Panc1 (cell line): ENCODE results near the gene OSBPL1A. TPM values are rescaled to one million over a fixed set of nuclear protein-coding genes. Genes with fewer than 3 reads are reported as not detected.

ENCODE experiments used
- ATAC-seq: fragments of 200-7000 bp; cut with Tn5 transposase; 2 replicates; pipeline ENCODE4 v1.9.1; 2020; ENCODE audit warnings: mild to moderate bottlenecking, moderate library complexity
- BruUV-seq: library from RNA; stranded (reverse); fragments of 400-500 nt; replicated peaks from 2 replicates; lab custom pipeline; 2021; lab: Mats Ljungman, UMichigan
- CTCF ChIA-PET: fragments of 300-600 bp; sonication (Branson Sonifier 250); formaldehyde crosslinking; loops from one replicate; lab custom pipeline; 2022; ENCODE audit warnings: antibody characterized with exemption; lab: Charles Lee
- POLR2A ChIA-PET: fragments of 300-600 bp; sonication (Branson Sonifier 250); formaldehyde crosslinking; loops from one replicate; lab custom pipeline; 2022; ENCODE audit warnings: antibody characterized with exemption; lab: Charles Lee
- DNase-seq: peaks from one replicate; pipeline ENCODE4 v3.0.0-alpha.2; 2010; ENCODE audit warnings: low read depth, low spot score
- H3K27ac ChIP-seq: 2 replicates; pipeline ENCODE4 v1.5.1; 2011; ENCODE audit warnings: mild to moderate bottlenecking, low read length, inconsistent platforms
- H3K27me3 ChIP-seq: fragments of 200-500 bp; sonication (Bioruptor generic); 2 replicates; pipeline ENCODE4 v1.6.0; 2014; ENCODE audit warnings: low read length, inconsistent platforms; ENCODE audit not compliant: control insufficient read depth, insufficient read depth
- H3K36me3 ChIP-seq: fragments of 200-500 bp; sonication (Bioruptor generic); 2 replicates; pipeline ENCODE4 v1.5.1; 2014; ENCODE audit warnings: inconsistent platforms, mild to moderate bottlenecking, low read length, moderate library complexity; ENCODE audit not compliant: control insufficient read depth, insufficient read depth
- H3K4me1 ChIP-seq: 2 replicates; pipeline ENCODE4 v1.5.1; 2011; ENCODE audit warnings: inconsistent platforms, mild to moderate bottlenecking, low read length, moderate library complexity; ENCODE audit not compliant: control insufficient read depth, insufficient read depth
- H3K4me3 ChIP-seq, 2 experiments: 2 replicates each; pipeline ENCODE4 v1.5.1; 2011 to 2012; ENCODE audit warnings: low read depth in 2 of 2, low read length in 2 of 2, mild to moderate bottlenecking in 2 of 2, inconsistent platforms in 1 of 2, moderate library complexity in 1 of 2
- H3K9me3 ChIP-seq: fragments of 200-500 bp; sonication (Bioruptor generic); 2 replicates; pipeline ENCODE4 v1.5.1; 2014; ENCODE audit warnings: low read depth, mild to moderate bottlenecking, inconsistent platforms, low read length, moderate library complexity; ENCODE audit not compliant: control insufficient read depth, insufficient read depth
- POLR2AphosphoS5 ChIP-seq: IDR thresholded peaks from 2 replicates; pipeline ENCODE4 v1.6.1; 2012; ENCODE audit warnings: mild to moderate bottlenecking, low read depth, low read length, moderate library complexity
- REST ChIP-seq, 2 experiments: IDR thresholded peaks; 2 replicates each; pipeline ENCODE4 v1.6.1; 2011 to 2012; ENCODE audit warnings: low read depth in 2 of 2, control low read depth in 1 of 2, low read length in 1 of 2, mild to moderate bottlenecking in 1 of 2, moderate library complexity in 1 of 2; ENCODE audit not compliant: insufficient read depth in 1 of 2
- SIN3A ChIP-seq: IDR thresholded peaks from 2 replicates; pipeline ENCODE4 v1.6.1; 2012; ENCODE audit warnings: low read depth, mild to moderate bottlenecking, low read length, moderate library complexity, borderline replicate concordance; ENCODE audit not compliant: insufficient read depth
- TCF7L2 ChIP-seq: IDR thresholded peaks from 2 replicates; pipeline ENCODE4 v1.6.1; 2011; ENCODE audit warnings: mild to moderate bottlenecking, low read depth, low read length, inconsistent platforms
- in situ Hi-C: cut with HindIII; loops from 2 replicates; pipeline ENCODE4 v1.10.0; 2016; ENCODE audit warnings: low sequenced_read_pairs, low pct_unique_long_range_greater_than_20kb
- intact Hi-C: fragments of 100-400 bp; cut with micrococcal nuclease; formaldehyde crosslinking; loops from one replicate; pipeline ENCODE4 v1.10.0; 2022; ENCODE audit not compliant: unreplicated experiment
- total RNA-seq: library from RNA; stranded (reverse); gene quantifications from one replicate; pipeline ENCODE4 v1.2.1, GENCODE V29; 2021; ENCODE audit not compliant: unreplicated experiment
- TF ChIP-seq, protein P1 (sequence below): fragments of 450-650 bp; IDR thresholded peaks from 2 replicates; pipeline ENCODE4 v1.5.1; 2017; ENCODE audit warnings: mild to moderate bottlenecking

The OSBPL1A gene
- total RNA-seq, 1 experiment from 2014 or later = 50.5 TPM

DNA sequence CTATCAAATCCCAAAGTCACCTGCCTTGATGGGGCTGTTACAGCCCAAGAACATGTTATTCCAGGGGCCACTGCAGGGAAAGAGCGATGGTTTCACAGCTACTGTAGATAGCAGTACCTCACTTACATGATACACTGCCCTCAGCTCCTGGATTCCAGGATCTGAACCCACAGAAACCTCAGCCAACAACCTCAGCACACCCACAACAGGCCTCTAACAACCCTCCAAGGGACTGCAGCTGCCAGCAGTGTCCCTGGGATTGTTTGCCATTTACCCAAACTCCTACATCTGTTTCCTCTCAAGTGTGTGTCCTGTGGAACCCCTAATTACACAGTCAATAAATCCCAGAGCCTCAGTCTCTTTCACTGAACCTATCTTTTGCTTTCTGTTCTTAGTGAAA is 28.2 kb downstream of the OSBPL1A start:
- Histone ChIP-seq H3K4me3 (no peak overlapping the region), H3K27ac (no peak overlapping the region), H3K4me1 (no peaks in the 10 kb centered on the region), H3K9me3 (no peaks in the 10 kb centered on the region), H3K36me3 (no peaks in the 10 kb centered on the region; the same call in 1 of the 2 replicates), H3K27me3 (no peaks in the 10 kb centered on the region)
- ChIA-PET POLR2A (no interaction called here), CTCF (no interaction called here)
- BruUV-seq = no TSS peak
- intact Hi-C loops = loop anchor here (10.0 kb wide), 1 partner anchor 95 kb away; the partner anchor contains the start of gene HRH4
- ATAC-seq (no peak), DNase-seq (no peak)
- TF ChIP-seq REST (IDR thresholded peaks at IDR 0.05; ENCODE audit: insufficient read depth in 1 of 2, low read depth in 2 of 2, low read length in 1 of 2) (no peak), TCF7L2 (no peak), POLR2AphosphoS5 (no peak), SIN3A (no peak)
- TF ChIP-seq, protein P1, sequence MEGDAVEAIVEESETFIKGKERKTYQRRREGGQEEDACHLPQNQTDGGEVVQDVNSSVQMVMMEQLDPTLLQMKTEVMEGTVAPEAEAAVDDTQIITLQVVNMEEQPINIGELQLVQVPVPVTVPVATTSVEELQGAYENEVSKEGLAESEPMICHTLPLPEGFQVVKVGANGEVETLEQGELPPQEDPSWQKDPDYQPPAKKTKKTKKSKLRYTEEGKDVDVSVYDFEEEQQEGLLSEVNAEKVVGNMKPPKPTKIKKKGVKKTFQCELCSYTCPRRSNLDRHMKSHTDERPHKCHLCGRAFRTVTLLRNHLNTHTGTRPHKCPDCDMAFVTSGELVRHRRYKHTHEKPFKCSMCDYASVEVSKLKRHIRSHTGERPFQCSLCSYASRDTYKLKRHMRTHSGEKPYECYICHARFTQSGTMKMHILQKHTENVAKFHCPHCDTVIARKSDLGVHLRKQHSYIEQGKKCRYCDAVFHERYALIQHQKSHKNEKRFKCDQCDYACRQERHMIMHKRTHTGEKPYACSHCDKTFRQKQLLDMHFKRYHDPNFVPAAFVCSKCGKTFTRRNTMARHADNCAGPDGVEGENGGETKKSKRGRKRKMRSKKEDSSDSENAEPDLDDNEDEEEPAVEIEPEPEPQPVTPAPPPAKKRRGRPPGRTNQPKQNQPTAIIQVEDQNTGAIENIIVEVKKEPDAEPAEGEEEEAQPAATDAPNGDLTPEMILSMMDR = no peak
- in situ Hi-C loops = no loop called here

- in situ Hi-C loops = no loop called here
- H3K9me3 ChIP-seq = no peaks in the 10 kb centered on the region
- H3K27ac ChIP-seq = no peak overlapping the region
- TF ChIP-seq SIN3A (no peak), REST (IDR thresholded peaks at IDR 0.05; ENCODE audit: insufficient read depth in 1 of 2, low read depth in 2 of 2, low read length in 1 of 2) (no peak), TCF7L2 (no peak), POLR2AphosphoS5 (no peak)
- TF ChIP-seq, protein P1 = no peak
- no peaks in the 10 kb centered on the region; the same call in 1 of the 2 replicates for H3K36me3 ChIP-seq
- CTCF ChIA-PET = no interaction called here
- H3K4me3 ChIP-seq = no peak overlapping the region
- no peak for DNase-seq
- no TSS peak for BruUV-seq
- intact Hi-C loops = loop anchor here (10.0 kb wide), 1 partner anchor 96 kb away; the partner anchor contains the start of gene HRH4
- H3K4me1 ChIP-seq = no peaks in the 10 kb centered on the region
- no peak for ATAC-seq
- no peaks in the 10 kb centered on the region for H3K27me3 ChIP-seq
- POLR2A ChIA-PET = no interaction called here
These were observed 28.9 kb downstream of the OSBPL1A start for GRCh38 chr18:24368749-24369148.
